Activated gamma-delta T cell treated with Interleukin-2 at 50 U/mL for 16 hours (primary cell): Measurements from ENCODE around the gene CCDC13.

Experiments
- DNase-seq: peaks from one replicate; pipeline ENCODE4 v3.0.0-alpha.2; 2020

The CCDC13 gene

DNA sequence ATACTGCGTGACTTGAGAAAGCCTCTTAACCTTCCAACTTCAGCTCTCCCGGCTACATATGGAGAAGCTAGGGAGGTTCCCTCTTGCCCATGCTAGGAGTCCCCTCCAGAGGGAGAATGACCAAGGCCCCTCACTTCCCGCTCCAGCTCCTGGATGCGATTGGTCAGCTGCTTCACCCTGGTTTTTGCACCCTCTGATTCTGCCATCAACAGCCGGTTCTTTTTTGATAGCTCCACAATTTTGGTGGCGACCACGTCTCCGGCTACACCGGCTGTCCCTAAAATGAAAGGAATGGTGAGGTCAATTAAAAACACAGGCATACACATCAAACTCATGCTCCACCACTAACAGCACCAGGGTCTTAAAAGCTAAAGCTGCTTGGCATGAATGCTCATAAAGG is 20.6 kb downstream of the CCDC13 start:
- DNase-seq: no peak

GRCh38 chr3:42751609-42752008 is 21.4 kb downstream of the CCDC13 start:
- no peak for DNase-seq

- DNase-seq: no peak
Measured at GRCh38 chr3:42750834-42751233, 22.2 kb downstream of the CCDC13 start.

DNA sequence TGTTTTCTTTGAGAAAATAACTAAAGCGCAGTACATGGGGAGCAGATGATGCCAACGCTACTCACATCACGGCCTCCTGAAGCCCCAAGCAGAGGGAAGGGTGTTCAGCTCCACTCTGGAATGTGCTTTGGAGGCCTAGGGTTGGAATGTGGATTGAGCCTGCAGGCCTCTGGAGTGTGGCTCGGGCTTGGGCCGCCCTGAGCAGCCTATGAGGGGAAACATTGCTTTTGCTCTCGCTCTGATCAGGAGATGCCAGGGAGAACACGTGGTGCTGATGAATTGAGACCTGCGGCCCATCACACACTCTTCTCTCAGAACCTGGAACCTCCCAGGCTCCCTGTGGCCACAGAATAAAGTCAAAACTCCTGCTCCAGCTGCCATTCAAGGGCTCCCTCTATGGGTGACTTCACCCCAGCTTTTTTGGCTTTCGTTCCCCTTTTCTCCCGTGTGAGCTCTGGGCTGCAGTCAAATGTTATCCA is 23.3 kb downstream of the CCDC13 start:
- no peak for DNase-seq

DNA sequence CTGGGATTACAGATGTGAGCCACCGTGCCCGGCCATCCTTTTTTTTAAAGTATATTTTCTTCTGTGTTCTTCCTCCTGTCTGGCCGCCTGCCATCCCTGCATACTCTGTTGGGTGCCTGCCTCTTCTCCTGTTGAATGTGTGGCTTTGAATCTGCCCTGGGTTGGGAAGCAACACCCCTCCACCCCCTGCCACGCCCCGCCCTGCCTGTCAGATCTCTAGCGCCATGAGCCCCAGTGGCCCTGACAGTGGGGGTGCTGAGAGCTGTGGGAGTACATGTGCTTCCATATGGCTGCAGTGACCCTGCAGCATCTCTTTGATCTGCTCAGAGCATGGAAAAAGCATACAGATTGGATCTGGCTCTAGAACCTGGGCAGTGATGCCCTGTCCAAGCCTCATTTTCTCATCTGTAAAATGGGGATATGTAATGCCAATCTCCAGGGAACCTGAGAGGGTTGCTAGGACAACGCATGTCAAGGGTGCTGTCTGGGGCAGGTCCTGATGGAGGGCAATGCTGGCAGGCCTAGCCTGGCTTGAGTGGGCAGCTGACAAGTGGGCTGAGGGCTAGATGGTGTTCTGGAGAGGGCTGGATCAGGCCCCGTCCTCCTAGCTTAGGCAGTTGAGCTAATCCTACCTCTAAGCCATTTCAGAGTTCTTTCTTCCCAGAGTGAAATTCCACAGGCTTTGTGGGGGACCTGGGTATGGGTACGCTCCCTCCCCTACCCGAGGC is 23.9 kb downstream of the CCDC13 start:
- no peak for DNase-seq

DNA sequence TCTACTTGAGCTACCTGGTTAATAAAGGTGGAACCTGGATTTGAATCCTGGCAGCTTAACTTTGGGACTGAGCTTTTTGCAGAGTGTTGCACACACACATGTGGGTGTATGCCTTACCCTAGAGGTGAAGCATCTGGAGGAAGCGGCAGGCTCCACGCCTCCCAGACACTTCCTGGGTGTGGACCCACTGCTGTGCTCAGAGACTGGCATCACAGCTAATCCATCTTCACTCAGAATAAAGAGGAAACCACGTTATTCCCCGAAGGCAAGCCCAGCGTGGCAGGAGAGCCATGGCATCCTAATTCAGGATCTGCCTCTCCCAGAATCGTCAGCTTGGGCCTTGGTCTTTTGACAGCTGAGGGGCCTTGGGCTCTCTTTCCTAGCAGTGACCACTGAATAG is 25.5 kb downstream of the CCDC13 start:
- DNase-seq: no peak

GRCh38 chr3:42746455-42747450 is 26.3 kb downstream of the CCDC13 start:
- no peak for DNase-seq

DNA sequence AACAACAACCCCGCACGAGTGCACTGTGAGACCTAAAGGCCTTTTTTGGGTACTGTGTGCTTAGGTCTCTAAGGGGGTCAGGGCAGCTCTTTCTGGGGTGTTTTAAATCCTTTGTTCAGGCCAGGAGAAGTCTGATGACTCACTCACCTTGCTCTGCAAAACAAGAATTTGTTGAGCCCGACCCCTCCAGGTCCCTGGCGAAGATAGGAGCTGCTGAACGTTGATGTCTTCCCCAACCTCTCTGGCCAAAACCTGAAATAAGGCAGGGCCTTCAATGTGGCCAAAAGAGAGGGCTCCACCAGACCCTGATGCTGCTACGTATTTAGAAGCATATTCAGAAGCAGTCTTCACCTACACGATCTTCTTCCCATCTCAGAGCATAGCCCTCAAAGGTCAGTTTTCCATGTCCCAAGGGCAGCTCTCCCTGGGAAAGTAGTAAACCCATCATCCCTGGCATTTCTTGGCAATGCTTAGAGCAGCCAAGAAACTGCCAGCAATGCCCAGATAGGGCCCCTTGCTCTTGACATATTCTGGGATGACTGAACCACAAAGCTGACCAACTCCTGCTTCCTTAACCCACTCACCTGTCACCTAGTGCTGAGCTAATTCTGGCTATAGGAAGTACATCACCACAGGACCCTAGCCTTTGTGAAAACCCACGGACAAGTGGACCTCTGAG is 27.1 kb downstream of the CCDC13 start:
- DNase-seq: no peak

GRCh38 chr3:42745291-42745745 is 27.7 kb downstream of the CCDC13 start:
- DNase-seq: no peak

- DNase-seq: no peak
Measured at GRCh38 chr3:42743204-42743995, 29.7 kb downstream of the CCDC13 start.

GRCh38 chr3:42742688-42743087 is 30.4 kb downstream of the CCDC13 start:
- no peak for DNase-seq

GRCh38 chr3:42742259-42742658 is 30.8 kb downstream of the CCDC13 start:
- no peak for DNase-seq

DNA sequence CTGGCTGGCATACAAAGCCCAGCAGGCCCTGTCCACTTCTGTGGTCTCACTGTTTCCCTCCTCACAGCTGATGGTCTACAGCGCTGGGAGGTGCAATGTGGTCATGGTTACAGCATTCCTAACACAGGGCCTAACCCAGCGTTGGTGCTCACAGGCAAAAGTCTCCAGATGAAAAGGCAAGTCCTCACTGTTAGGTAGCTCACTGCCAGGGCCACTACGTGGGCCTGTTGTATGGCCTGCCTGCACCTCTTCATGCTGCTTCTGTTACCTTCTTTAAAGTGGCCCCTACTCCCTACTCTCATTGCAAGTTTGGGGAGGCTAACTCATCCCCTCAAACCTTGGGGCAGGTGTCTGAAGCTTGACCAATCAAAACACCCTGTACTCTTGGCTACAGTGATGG is 31.3 kb downstream of the CCDC13 start:
- DNase-seq: no peak

DNA sequence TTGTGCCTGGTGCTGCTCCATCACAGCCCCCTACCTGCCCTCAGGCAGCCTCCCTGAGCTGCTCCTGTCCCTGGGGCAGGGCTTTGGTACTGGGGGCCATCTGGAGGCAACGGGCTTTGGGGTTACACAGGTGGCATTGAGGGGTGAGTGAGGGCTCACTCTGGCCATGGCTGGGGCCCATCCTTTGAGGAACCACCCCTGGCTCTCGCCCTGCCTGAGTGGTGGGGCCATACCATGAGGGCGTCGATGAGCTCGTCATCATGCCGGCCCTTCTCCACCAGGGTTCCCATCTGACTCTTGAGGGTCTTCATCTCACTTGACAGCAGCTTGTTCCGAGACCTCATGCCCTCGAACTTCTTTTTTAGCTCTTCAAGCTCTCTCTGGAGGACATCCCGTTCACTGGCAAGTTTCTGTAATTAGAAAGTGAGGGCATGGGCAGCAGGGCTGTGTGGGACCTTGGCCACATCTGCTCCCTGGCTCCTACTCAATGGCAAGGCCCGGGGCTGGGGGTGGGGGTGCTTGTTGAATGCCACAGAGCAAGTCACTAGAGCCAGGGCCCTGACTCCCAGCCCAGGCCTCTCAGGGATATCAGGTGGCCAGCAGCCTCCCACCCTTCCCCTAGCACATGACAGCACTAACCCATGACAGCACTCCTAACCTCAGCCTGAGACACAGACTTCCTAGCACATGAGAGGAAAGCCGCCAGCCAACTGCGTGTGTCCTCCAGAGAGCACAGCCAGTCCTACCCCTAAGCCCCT is 33.5 kb downstream of the CCDC13 start:
- DNase-seq: no peak

- DNase-seq: no peak
Measured at GRCh38 chr3:42736531-42736930, 36.5 kb downstream of the CCDC13 start.

GRCh38 chr3:42736081-42736480 is 37.0 kb downstream of the CCDC13 start:
- DNase-seq: no peak

- DNase-seq: no peak
Measured at GRCh38 chr3:42735615-42736014, 37.4 kb downstream of the CCDC13 start.

DNA sequence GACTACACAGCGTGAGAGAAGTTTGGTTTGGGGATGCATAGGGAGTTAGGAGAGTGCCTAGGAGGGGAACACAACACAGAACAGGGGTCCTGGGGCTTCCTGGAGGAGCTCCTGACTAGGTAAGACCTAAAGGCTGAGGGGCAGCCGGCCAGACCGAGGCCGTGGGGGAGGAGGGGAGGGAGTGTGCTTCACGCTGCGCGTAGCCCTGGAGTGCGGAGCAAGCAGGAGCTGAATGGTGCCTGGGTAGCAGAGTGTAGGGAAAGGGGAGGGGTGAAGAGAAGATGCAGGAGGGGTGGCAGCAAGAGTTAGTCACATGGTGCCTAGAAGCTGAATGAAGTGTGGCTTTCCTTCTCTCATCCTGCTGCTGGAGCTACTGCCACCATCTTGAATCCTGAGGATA is 38.0 kb downstream of the CCDC13 start:
- no peak for DNase-seq

DNA sequence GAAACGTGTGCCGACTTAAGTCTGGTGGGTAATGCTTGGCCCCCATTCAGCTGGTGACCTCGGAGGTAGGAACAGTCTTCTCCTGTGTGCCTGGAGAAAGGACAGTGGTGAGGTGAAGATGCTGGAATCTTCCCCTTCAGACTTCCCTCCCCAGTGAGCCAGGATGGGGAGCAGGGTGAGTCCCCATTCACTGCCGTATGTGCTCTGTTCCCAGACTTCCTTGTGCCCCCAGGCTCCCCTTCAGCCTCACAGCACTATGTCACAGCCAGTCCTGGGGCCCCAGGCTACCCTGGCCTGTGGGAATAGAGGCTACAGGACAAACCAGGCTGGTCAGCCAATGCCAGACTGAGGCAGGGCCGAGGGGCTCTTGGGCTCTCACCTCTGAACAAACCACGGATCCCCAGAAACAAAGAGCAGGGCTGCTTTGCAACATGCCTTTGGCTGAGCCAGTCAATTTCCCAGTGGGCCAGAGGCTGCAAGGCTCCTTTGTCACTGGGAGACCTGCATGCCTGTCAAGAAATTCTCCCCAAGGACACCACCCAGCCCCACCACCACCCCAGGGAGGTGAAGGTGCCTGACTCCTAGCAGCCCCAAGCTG is 38.7 kb downstream of the CCDC13 start:
- no peak for DNase-seq

- DNase-seq: no peak
Measured at GRCh38 chr3:42733501-42734262, 39.4 kb downstream of the CCDC13 start.
